HG02852 (cell line): ENCODE results near the gene RIOK3.
A peak's percentile ranks its signal among the peaks of the same experiment; 100 is the strongest.
"Not testable (repeated sequence)": the region's sequence is repeated elsewhere in the genome, so short reads cannot be mapped to it uniquely, and the experiment has no call there.

Source experiments
- ATAC-seq: cut with Tn5 transposase; IDR thresholded peaks from one replicate; pipeline ENCODE4 v1.9.1; 2021; ENCODE audit warnings: mild to moderate bottlenecking, moderate library complexity; ENCODE audit not compliant: unreplicated experiment

The RIOK3 gene

DNA sequence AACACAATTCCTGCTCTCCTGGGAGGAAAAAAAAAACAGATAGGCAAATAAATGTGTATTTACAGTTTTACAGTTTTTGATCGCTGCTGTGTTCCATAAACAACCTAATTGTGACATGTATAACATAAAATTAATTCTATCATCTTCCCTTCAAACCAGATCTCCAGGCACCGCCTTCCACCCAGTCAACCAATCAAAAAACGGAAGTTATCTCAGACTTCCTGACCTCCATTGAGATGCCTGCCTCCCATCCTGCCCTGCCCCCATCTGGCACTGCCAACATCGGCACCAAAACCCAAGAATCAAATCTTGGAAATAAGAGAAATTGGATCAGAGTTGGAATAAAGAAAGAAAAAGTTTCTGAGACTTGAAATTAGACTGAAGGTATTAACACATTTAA is 3.1 kb upstream of the RIOK3 start:
- ATAC-seq: no peak

DNA sequence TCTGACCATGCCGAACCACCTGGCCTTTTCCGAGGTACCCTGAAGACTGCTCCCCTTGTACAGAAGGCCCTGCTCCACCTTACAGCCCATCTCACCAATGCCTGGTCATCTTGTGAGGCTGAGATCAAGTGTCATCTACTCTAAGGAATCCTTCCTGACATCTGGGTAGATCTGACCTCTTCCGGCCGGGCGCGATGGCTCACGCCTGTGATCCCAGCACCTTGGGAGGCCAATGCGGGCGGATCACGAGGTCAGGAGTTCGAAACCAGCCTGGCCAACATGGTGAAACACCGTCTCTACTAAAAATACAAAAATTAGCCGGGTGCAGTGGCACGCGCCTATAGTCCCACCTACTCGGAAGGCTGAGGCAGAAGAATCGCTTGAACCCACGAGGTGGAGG is 2.1 kb upstream of the RIOK3 start:
- no peak for ATAC-seq

DNA sequence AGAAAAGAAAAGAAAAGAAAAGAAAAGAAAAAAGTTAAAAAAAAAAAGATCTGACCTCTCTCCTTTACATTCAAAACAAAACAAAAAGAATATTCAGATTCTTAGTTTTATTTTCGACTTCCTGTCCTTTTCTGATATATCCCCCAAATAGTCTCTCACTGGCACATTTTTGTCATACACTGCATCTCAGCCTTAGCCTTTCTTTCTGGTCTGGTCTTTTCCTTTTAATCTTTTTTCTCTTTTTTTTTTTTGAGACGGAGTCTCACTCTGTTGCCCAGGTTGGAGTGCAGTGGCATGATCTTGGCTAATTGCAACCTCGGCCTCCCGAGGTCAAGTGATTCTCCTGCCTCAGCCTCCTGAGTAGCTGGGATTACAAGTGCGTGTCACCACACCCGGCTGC is 1.6 kb upstream of the RIOK3 start:
- no peak for ATAC-seq

DNA sequence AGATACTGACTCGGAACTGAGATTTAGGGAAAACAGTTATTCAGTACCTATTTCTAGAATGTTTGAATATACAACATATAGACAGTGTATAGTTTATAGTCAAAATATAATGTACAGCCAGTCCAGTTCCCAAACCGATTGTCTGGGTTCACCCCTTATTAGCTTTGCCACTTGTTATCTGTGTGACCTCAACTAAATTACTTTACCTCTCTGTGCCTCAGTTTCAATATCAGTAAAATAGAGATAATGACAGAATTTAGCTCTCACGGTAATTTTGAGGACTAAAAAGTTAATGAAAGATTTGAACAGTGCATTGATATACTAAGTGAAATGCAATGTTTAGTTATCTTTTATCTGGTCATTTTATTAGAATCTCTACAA is 750 bp upstream of the RIOK3 start:
- ATAC-seq: no peak

DNA sequence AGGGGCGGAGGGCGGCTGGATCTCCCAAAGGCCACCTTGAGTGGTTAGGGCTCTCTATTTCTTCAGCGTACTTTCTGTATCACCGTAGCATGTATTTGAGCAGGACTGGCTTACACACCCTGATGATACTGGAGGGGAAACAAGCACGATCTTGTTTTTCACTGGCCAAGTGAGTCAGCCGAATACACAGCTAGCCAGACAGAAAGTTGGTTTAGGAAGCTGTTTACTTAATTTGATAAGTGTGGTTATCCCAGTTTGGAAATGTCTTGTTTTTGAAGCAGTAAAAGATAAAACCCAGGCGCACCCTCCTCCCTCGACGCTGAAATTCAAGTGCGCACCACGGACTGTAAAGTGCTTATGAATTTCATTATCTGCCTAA is 582 bp downstream of the RIOK3 start:
- ATAC-seq: peak; percentile 13

DNA sequence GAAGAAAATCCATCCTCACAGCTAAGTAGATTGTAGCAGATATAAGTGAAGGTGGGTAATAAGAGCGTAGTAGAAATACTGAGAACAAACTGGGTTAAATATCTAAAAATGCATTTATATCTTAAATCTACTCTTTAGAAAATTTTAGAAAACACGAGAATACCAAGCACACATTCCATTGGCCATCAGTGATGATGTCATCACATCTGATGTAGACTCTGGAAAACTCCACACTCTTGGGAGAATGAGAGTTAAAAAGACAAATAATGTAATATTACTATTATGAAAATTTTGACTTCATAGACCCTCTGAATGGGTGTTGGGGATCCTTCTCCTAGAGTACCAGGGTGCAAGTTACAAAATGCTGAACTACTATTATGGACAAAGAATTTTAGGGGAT is 3.7 kb downstream of the RIOK3 start:
- ATAC-seq: no peak

DNA sequence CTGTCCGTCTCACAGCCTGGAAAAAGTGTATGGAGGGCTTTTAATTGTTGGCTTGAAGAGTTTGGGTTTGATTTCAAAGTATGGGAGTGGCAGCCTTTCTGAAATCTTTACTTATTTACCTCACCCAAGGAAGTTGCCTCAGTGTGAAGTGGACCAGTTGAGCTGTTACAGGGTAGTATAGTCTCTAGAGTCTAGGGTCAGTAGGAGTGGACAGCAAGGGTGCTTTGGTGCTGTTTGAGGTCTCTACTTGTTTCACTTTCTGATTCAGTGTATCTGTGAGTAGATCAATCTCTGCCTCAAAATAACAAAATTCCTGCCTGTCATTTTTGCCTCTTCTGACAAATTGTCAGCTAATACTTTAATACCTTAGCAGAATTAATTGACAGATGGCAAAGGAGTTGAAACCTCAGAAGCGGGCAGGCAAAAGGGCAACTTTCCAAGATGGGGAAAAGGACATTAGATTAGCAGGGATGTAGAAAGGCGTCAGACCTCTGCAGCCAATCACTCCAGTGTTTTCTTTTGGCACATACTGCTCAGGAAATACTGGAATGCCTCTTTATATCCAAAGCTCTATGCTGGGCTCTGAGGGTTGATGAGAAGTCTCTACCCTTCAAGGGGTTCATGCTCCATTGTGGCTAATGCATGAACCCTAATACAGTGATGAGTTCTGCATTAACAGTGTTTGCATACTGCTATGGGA is 5.9 kb downstream of the RIOK3 start:
- ATAC-seq: no peak

DNA sequence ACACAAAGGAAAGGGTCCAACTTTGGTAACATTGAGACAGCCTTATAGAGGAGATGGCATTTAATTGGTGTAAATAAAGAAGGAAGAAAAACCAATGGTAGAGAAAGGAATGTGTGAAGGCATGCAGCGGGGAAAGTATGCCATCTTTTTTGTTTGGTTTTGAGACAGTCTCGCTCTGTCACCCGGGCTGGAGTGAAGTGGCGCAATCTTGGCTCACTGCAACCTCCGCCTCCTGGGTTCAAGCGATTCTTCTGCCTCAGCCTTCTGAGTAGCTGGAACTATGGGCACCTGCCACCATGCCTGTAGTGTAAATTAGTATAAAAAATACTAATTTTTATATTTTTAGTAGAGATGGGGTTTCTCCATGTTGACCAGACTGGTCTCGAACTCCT is 6.4 kb downstream of the RIOK3 start:
- ATAC-seq: no peak

DNA sequence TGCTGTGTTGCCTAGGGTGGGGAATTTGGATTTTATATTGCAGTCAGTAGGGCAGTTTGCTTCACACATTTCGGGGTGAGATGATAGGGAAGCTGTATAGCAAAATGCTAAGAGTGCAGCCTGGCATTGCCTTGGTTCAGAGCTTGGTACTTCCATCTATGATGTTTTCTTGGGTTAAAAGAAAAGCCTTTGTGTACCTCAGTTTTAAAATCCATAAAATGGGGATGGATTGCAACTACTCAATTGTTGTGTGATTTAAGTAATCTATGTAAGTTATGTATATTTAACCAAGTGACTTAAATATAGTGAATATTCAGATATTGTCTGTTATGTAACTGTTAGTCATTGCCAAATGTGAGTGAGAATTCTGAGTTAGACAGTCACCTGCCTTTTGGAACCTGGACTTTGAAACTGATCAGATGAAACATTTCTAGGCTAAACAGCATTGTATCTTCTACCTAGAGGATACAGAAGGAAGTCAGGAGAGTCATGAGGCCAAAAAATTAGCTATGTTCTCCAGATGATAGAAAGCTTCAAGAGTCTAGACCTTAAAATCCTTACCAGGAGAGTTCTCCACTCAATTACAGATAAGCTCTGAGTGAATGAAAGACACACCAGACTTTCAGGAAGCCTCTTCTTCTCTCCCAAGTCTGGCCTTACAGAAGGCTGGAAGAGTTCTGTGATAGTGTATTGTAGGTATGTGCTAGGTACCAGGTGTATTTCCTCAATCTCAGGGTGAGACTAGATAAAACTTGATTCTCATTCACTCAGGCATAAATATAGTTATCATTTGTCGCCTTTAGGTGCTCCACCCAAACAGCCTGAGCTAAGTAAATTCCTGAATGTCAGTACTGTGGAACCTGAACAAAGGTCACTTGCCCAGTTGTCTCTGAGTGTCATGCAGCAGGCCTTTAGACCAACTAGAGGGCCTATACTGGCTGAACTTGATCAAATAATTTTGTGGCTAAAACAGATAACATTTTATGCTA is 7.5 kb downstream of the RIOK3 start:
- ATAC-seq: no peak

DNA sequence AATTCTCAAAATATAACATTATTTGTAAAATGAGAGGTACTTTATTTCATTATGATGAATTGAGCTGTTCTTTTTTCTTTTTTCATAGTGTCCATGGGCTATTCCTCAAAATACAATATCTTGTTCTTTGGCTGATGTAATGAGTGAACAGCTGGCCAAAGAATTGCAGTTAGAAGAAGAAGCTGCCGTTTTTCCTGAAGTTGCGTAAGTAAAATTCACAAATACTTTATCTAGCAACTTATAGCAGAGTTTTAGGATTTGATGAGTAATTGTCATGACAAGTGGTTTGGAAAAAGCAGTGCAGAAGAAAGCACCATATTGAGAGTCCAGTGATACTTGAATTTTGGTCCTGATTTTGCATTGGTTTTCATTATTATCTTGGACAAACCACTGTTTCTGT is 9.8 kb downstream of the RIOK3 start:
- ATAC-seq: no peak

DNA sequence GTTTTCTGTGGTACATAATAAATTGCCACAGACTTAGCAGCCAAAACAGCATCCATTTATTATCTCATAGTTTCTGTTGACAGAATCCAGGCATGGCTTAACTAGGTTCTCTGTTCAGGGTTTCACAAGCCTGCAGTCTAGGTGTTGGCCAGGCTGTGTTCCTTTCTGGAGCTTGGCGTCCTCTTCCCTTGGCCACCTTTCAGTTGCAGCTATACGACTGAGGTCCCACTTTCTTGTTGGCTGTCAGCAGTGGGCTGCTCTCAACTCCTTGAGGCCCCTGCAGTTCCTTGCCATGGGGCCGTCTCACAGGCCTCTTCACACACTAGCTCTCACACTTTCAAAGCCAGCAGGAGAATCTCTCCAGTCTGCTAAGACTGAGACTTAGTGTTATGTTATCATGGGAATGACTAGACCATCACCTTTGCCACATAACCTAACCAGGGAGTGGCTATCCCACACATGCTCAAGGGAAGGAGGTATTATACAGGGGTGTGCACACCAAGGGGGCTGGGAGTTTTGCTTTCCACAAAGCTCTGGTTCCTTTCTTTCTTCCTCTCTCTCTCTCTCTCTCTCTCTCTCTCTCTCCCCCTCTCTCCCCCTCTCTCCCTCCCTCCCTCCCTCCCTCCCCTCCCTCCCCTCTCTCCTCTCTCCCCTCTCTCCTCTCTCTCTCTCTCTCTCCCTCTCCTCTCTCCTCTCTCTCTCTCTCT is 15.8 kb downstream of the RIOK3 start:
- no peak for ATAC-seq

DNA sequence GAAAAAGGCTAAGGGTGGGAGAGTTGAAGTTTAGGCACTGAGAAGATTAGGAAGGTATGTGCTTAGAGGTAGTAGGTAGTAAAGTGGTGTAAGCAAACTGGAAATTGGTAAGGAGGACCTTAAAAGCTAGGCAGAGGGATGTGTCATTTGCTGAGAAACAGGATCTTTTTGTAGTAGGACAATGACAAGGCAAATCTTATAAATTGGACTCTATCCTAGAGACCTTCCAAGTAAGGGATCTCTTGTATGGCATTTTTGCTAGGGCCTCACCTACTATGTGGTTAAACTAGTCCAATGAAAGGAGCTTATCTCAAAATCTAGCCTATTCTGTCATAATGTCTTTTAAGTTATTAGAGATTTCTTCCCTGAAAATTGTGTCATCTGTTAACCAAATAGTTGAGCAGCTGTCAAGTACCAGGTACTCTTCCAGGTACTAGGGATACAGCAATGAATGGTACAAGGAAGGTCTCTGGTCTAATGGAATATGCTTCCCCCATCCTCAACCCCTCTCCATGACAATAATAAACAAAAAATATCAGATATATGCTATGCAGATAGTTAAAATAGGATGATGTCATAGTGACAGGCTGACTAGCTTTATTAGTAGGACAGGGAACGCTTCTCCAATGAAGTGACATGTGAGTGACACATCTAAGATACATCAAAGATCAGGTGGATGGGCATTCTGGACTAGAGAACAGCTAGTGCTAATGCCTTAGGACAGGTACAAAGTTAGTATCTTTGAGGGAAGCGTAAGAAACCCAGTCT is 17.7 kb downstream of the RIOK3 start:
- no peak for ATAC-seq

DNA sequence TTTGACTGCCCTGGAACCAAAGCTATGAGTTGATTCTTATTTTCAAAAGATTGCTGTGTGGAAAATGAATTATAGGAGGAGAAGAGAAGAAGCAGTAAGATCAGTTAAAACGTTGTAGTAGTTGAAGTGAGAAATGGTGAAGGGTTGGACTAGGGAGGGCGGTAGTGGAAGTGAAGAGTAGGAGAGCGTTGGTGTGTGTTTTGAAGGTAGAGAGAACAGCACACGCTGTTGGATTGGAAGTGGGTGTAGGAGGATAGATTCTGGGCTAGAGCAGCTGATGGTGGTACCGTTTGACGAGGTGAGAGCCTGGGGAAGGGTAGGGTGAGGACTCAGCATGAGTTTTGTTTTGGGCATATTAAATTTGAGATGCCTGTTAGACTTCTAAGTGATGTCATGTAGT is 18.4 kb downstream of the RIOK3 start:
- no peak for ATAC-seq

DNA sequence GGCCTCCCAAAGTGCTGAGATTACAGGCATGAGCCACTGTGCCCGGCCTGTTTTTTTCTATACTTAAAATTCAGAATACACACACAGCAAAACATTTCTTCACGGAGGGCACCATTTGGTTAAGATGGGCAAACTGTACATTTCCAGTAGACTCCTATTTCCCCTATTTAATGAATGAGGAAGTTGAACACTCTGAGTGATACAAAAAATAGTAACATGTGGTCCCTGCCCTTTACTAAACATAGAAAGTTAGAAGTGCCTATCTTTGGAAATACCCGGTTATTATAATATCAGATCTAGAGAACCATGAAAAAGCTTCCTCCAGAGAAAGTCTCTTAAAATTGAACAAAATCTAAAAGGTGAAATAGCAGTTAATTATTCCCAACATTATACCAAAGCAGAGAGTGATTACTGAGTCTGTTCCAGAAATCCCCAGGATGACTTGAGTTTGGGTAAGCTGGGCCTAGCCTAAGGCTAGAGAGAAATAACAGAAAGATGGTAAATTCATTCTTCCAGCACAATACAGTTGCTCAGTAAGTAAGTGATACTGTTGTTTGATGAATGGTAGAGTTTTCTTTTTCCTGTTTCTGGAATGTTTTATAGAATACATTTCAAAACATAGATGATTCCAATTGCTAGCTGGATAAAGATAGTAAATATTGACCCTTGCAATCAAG is 26.9 kb downstream of the RIOK3 start:
- ATAC-seq: no peak

DNA sequence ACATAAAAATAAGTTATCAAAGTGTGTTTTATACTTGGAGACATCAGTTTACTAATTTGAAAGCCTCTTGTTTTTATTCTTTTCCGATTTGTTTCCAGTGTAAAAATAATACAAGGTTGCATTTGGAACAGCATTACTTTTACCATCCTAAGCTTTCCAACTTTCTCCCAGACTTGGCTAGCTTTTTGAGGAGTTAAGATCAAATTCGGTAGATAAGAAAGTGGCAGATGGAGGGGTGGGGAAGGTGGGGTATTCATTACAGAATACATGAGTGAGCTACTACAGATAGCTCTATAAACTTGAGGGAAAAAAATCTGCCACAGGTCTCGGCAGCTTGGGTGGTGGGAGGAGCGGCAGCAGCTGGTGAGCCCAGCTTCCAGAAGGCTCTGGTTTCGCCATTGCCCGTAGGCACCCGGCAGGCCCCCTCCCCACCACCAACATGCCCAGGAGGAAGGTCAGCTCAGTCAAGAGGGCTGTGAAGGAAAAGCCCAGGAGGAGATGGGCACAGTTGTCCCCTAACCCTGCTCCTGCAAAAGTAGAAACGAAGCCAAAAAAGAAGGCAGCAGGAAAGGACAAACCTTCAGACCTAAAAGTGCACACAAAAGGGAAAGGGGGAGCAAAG is 31.6 kb downstream of the RIOK3 start:
- no peak for ATAC-seq

DNA sequence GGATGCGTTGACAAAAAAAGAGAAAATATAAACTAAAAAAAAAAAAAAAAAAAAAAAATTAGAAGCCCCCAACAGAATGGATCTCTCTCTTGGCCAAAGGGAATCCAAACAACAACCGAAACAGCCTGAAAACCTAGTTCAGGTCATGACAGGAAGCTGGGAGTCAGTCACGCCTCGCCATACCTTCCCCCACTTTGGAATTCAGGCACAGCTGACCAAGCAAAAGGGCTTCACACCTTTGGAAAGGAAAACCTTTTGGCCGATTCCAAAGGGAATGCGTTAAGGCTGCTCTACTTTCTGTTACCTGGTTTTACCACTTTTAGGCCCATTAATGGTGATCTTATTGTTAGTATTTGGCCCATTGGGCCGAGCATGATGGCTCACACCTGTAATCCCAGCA is 32.3 kb downstream of the RIOK3 start:
- no peak for ATAC-seq

DNA sequence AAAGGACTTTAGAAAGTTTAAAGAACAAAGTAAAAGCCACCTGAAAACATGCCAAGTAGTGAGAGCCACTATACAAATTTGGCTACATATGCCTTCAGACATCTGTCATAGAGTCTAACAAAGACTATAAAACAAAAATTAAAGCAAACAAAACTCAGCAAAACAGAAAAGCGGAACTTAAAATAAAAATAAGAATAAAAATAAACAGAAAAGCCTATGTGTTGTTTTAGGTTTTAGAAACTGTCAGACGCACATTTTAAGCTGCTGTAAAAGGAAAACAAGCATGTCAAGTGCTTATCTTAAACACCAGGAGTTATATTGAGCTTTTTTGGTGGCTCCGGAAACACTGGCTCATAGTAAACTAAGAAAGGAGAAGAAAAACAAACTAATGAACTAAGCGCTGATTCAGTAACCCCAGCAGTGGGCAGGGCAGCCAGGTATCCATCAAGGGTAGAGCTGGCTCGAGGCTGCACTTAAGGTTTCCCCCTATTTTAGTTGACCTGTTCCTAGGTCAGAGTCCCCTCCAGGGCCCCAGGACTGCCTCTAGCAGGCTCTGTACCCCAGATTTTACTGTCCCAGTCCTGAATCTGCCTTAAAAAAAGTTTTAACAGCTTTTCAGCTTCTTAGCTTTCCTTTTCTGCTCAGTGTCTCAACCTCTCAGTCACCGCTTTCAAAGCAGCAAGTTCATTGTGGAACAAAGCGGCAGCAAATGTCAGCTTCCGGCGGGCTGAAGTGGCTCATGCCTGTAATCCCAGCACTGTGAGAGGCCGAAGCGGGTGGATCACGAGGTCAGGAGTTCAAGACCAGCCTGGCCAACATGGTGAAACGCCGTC is 34.9 kb downstream of the RIOK3 start:
- peak; percentile 73 for ATAC-seq

DNA sequence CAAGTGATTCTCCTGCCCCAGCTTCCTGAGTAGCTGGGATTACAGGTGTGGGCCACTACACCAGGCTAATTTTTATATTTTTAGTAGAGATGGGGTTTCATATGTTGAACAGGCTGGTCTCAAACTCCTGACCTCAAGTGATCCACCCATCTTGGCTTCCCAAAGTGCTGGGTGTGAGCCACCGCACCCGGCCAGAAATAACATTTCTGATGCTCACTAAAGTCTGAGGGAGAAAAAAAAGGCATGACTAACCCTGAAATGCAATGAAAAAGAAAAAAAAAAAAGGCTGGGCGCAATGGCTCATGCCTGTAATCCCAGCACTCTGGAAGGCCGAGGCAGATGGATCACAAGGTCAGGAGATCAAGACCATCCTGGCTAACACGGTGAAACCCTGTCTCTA is 36.5 kb downstream of the RIOK3 start:
- ATAC-seq: not testable (repeated sequence)

DNA sequence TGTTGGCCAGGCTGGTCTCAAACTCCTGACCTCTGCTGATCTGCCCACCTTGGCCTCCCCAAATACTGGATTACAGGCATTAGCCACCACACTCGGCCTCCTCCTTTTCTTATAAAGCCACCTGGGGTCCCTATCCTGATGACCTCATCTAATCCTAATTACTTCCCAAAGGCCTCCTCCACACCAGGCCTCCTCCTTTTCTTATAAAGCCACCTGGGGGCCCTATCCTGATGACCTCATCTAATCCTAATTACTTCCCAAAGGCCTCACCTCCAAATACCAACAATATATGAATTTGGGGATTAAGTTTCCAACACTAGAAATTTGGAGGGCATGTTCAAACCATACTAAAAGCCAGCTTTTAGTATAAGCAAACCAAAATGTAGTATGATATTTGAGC is 40.6 kb downstream of the RIOK3 start:
- no peak for ATAC-seq
